ENCODE results near the gene C2orf74. TPM values are rescaled to one million over a fixed set of nuclear protein-coding genes. Genes with fewer than 3 reads are reported as not detected.
"Not testable (repeated sequence)": the region's sequence is repeated elsewhere in the genome, so short reads cannot be mapped to it uniquely, and the experiment has no call there.

Gene C2orf74
- polyA plus RNA-seq, 1 donor (not counting 4 experiments of a cell fraction or from before 2014, with no cell fraction given) = 24.3 TPM

DNA sequence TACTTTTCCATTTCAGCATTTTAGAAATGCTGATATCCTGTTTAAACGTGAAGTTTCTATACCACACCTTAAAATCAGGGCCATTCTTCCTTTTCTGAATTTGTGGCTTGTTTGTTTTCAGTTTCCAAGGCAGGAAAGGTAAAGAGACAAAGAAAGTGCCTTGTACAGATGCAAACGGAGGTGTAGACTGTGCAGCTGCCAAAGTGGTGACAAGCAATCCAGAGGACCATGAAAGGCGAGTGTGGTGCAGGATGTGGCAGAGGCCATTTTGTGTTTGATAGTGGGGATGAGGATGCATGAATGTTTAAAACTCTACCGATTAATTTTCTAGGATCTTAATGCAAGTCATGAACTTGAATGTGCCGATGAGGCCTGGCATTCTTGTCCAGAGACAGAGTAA lies 733 bp downstream of the C2orf74 start:
- no peak for FAIRE-seq
- no peaks in the 10 kb centered on the region for H3K9me3 ChIP-seq (ENCODE audit: control insufficient read depth, low read depth, low read length)
- no peak for DNase-seq (ENCODE audit: low read depth, low spot score)
- no peak overlapping the region for H2AFZ ChIP-seq (ENCODE audit: control insufficient read depth, low read length)
- H3K9me1 ChIP-seq (ENCODE audit: control insufficient read depth, extremely low read depth, insufficient read depth, low read length) = no peaks in the 10 kb centered on the region
- TF ChIP-seq, protein P1, sequence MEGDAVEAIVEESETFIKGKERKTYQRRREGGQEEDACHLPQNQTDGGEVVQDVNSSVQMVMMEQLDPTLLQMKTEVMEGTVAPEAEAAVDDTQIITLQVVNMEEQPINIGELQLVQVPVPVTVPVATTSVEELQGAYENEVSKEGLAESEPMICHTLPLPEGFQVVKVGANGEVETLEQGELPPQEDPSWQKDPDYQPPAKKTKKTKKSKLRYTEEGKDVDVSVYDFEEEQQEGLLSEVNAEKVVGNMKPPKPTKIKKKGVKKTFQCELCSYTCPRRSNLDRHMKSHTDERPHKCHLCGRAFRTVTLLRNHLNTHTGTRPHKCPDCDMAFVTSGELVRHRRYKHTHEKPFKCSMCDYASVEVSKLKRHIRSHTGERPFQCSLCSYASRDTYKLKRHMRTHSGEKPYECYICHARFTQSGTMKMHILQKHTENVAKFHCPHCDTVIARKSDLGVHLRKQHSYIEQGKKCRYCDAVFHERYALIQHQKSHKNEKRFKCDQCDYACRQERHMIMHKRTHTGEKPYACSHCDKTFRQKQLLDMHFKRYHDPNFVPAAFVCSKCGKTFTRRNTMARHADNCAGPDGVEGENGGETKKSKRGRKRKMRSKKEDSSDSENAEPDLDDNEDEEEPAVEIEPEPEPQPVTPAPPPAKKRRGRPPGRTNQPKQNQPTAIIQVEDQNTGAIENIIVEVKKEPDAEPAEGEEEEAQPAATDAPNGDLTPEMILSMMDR (optimal IDR thresholded peaks at IDR 0.05 in 1 of 3, IDR thresholded peaks at IDR 0.05 in 1 of 3, conservative IDR thresholded peaks at IDR 0.05 in 1 of 3; ENCODE audit: extremely low read depth in 1 of 3, insufficient read depth in 2 of 3, low read length in 3 of 3) = no peak
- no peak for TF ChIP-seq EZH2 (IDR thresholded peaks at IDR 0.05; ENCODE audit: low read length)
- no peak overlapping the region for H3K4me3 ChIP-seq (ENCODE audit: control insufficient read depth in 2 of 3, extremely low read depth in 1 of 3, insufficient read depth in 2 of 3, low read depth in 1 of 3, low read length in 3 of 3)
- no peaks in the 10 kb centered on the region for H4K20me1 ChIP-seq (ENCODE audit: control insufficient read depth, extremely low read depth, insufficient read depth, low read length)
- dilution Hi-C loops (cut with MboI; ENCODE audit: extremely low pct_ligation_motif_present, low sequenced_read_pairs) = no loop called here
- H3K27ac ChIP-seq (ENCODE audit: control insufficient read depth, insufficient read depth, low read length) = no peak overlapping the region
- H3K79me2 ChIP-seq (ENCODE audit: control insufficient read depth, insufficient read depth, low read length) = no peaks in the 10 kb centered on the region
- H3K9ac ChIP-seq (ENCODE audit: control insufficient read depth, extremely low read depth, insufficient read depth, low read length) = no peak overlapping the region
- no peaks in the 10 kb centered on the region for H3K4me1 ChIP-seq (ENCODE audit: control insufficient read depth, extremely low read depth, insufficient read depth, low read length)
- no peak overlapping the region for H3K4me2 ChIP-seq (ENCODE audit: control insufficient read depth, extremely low read depth, insufficient read depth, low read depth, low read length)
- H3K27me3 ChIP-seq (ENCODE audit: control insufficient read depth, extremely low read depth, insufficient read depth, low read length) = no peaks in the 10 kb centered on the region
- H3K36me3 ChIP-seq (ENCODE audit: control insufficient read depth in 2 of 2, extremely low read depth in 1 of 2, insufficient read depth in 2 of 2, low read length in 2 of 2) = peaks cover 5 to 11% of the 10 kb centered on the region in 2 experiments

DNA sequence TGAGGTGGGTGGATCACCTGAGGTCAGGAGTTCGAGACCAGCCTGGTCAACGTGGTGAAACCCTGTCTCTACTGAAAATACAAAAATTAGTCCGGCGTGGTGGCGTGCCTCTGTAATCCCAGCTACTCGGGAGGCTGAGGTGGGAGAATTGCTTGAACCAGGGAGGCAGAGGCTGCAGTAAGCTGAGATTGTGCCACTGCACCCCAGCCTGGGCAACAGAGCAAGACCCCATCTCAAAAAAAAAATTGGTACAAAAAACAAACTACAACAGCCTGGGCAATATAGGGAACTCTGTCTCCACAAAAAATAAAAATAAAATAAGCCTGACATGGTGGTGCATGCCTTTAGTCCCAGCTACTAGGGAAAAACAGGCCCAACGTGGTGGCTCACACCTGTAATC lies 3.1 kb downstream of the C2orf74 start:
- DNase-seq (ENCODE audit: low read depth, low spot score); H3K36me3 ChIP-seq (ENCODE audit: control insufficient read depth in 2 of 2, extremely low read depth in 1 of 2, insufficient read depth in 2 of 2, low read length in 2 of 2); H3K27me3 ChIP-seq (ENCODE audit: control insufficient read depth, extremely low read depth, insufficient read depth, low read length); FAIRE-seq; H3K4me1 ChIP-seq (ENCODE audit: control insufficient read depth, extremely low read depth, insufficient read depth, low read length); H3K27ac ChIP-seq (ENCODE audit: control insufficient read depth, insufficient read depth, low read length); H3K79me2 ChIP-seq (ENCODE audit: control insufficient read depth, insufficient read depth, low read length); H3K9ac ChIP-seq (ENCODE audit: control insufficient read depth, extremely low read depth, insufficient read depth, low read length); dilution Hi-C loops (cut with MboI; ENCODE audit: extremely low pct_ligation_motif_present, low sequenced_read_pairs); H3K4me3 ChIP-seq (ENCODE audit: control insufficient read depth in 2 of 3, extremely low read depth in 1 of 3, insufficient read depth in 2 of 3, low read depth in 1 of 3, low read length in 3 of 3); H3K9me1 ChIP-seq (ENCODE audit: control insufficient read depth, extremely low read depth, insufficient read depth, low read length); H3K4me2 ChIP-seq (ENCODE audit: control insufficient read depth, extremely low read depth, insufficient read depth, low read depth, low read length); H3K9me3 ChIP-seq (ENCODE audit: control insufficient read depth, low read depth, low read length); H4K20me1 ChIP-seq (ENCODE audit: control insufficient read depth, extremely low read depth, insufficient read depth, low read length); H2AFZ ChIP-seq (ENCODE audit: control insufficient read depth, low read length): not testable (repeated sequence)

DNA sequence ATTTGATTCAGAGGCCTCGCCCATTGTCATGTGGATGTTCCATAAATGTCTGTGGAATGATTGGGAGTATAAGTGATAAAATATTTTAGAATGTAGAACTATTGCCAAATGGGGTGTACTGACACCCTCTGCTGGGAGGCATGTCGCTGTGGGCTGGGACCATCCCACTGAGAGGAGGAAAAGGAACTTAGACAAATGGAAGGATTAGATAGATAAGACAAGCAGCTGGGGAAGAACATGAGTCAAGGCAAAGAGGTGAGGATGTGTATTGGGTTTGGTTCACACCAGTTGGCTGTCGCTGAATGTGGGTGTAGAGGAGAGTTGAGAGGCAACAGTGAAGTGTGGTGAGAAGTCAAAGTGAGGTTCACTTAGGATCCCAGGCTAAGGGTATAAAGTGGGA lies 4.0 kb downstream of the C2orf74 start:
- Histone ChIP-seq H2AFZ (ENCODE audit: control insufficient read depth, low read length) (no peak overlapping the region), H4K20me1 (ENCODE audit: control insufficient read depth, extremely low read depth, insufficient read depth, low read length) (no peaks in the 10 kb centered on the region), H3K4me1 (ENCODE audit: control insufficient read depth, extremely low read depth, insufficient read depth, low read length) (no peaks in the 10 kb centered on the region), H3K27me3 (ENCODE audit: control insufficient read depth, extremely low read depth, insufficient read depth, low read length) (no peaks in the 10 kb centered on the region), H3K79me2 (ENCODE audit: control insufficient read depth, insufficient read depth, low read length) (no peaks in the 10 kb centered on the region), H3K27ac (ENCODE audit: control insufficient read depth, insufficient read depth, low read length) (no peak overlapping the region), H3K9me1 (ENCODE audit: control insufficient read depth, extremely low read depth, insufficient read depth, low read length) (no peaks in the 10 kb centered on the region), H3K4me3 (ENCODE audit: control insufficient read depth in 2 of 3, extremely low read depth in 1 of 3, insufficient read depth in 2 of 3, low read depth in 1 of 3, low read length in 3 of 3) (no peak overlapping the region), H3K9ac (ENCODE audit: control insufficient read depth, extremely low read depth, insufficient read depth, low read length) (no peak overlapping the region), H3K4me2 (ENCODE audit: control insufficient read depth, extremely low read depth, insufficient read depth, low read depth, low read length) (no peak overlapping the region), H3K36me3 (ENCODE audit: control insufficient read depth in 2 of 2, extremely low read depth in 1 of 2, insufficient read depth in 2 of 2, low read length in 2 of 2) (peaks cover 0 to 8% of the 10 kb centered on the region in 2 experiments), H3K9me3 (ENCODE audit: control insufficient read depth, low read depth, low read length) (no peaks in the 10 kb centered on the region)
- FAIRE-seq = no peak
- no peak for DNase-seq (ENCODE audit: low read depth, low spot score)
- dilution Hi-C loops (cut with MboI; ENCODE audit: extremely low pct_ligation_motif_present, low sequenced_read_pairs) = no loop called here
- TF ChIP-seq, protein P1 (optimal IDR thresholded peaks at IDR 0.05 in 1 of 3, IDR thresholded peaks at IDR 0.05 in 1 of 3, conservative IDR thresholded peaks at IDR 0.05 in 1 of 3; ENCODE audit: extremely low read depth in 1 of 3, insufficient read depth in 2 of 3, low read length in 3 of 3) = no peak
- TF ChIP-seq EZH2 (IDR thresholded peaks at IDR 0.05; ENCODE audit: low read length) = no peak
